Astrocyte of the spinal cord (primary cell): Measurements from ENCODE around the gene SNX24.

Experiments used
- DNase-seq: peaks from one replicate; pipeline ENCODE4 v3.0.0; 2011; ENCODE audit warnings: low read depth, low spot score
- H3K4me3 ChIP-seq: 2 replicates; pipeline ENCODE4 v1.5.1; 2011; ENCODE audit warnings: low read depth, mild to moderate bottlenecking, low read length, moderate library complexity
- CTCF ChIP-seq: IDR thresholded peaks from 2 replicates; pipeline ENCODE4 v1.5.1; 2012; ENCODE audit warnings: low read depth, mild to moderate bottlenecking, low read length, inconsistent platforms
- in situ Hi-C: cut with HindIII; loops from 2 replicates; pipeline ENCODE4 v1.10.0; 2017; ENCODE audit warnings: low sequenced_read_pairs

SNX24 gene

DNA sequence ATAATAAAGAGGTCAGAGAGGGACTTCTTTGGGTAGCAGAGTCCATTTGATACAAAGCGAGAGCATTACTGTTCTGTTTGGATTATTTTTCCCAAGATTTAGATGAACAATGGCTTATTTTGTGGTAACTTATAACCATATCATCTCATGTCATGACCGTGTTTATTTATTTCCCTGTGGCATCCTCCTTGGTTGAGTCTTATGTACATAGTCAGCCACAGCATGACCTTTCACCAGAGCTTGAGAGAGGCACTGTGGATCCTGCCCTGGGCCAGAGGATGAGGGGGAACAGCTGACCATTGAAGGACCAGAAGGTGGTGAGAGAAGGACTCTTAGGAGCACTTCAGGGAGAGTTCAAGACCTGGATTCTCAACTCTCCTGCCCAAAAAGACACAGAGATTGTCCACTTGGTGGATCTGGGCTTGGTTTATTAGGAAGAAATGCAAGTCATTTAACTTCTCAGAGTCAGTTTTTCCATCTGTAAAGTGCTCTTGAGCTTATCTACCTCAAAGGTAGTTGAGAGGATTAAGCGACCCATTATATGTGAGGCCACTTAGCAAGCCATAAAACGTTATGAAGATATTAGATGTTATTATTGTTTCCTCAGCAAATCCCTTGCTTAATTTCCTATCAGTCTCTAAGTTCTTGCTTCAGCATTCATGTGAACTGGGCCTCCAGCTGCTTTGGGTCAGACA is 139.7 kb downstream of the SNX24 start:
- DNase-seq, result no peak
- no peak overlapping the region for H3K4me3 ChIP-seq
- in situ Hi-C loops, result no loop called here
- TF ChIP-seq CTCF, result no peak

- in situ Hi-C loops, result no loop called here
- no peak overlapping the region for H3K4me3 ChIP-seq
- TF ChIP-seq CTCF, result no peak
- DNase-seq, result no peak
Measured at GRCh38 chr5:122985954-122986721, 140.7 kb downstream of the SNX24 start.

- no peak for TF ChIP-seq CTCF
- in situ Hi-C loops, result no loop called here
- no peak for DNase-seq
- no peak overlapping the region for H3K4me3 ChIP-seq
Measured at GRCh38 chr5:122996091-122996490, 150.7 kb downstream of the SNX24 start.

- in situ Hi-C loops, result no loop called here
- H3K4me3 ChIP-seq, result no peak overlapping the region
- TF ChIP-seq CTCF, result no peak
- DNase-seq, result no peak
Measured at GRCh38 chr5:122997294-122997693, 151.9 kb downstream of the SNX24 start.

DNA sequence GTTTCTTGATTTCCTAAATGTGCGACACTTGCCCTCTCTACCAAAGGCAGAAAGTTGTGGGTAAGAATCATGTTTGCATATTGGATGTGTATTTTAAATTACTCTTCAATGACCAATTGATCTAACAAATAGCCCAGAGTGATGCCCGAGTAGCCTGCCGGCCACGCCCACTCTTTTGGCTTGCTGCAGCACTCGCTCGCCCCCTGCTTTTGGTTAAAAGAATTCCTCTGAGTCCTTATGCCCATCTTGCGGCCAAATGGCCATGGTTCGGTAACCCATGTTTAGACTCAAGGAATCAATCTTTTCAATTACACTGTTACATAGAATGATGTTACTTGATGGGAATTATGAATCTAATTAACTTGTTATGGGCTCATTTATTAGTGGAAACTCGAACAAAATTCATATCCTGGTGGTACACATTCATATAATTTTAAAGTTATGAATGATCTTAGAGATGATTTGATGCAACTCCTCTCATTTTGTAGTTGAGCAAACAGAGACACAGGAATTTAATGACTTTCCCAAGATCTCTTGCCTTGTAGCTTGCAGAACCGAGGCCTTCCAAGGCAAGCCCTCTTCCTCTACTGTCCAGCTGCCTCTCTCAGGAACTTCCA is 154.6 kb downstream of the SNX24 start:
- peak; percentile 25 for DNase-seq
- in situ Hi-C loops, result no loop called here
- TF ChIP-seq CTCF, result peak; percentile 46
- H3K4me3 ChIP-seq, result no peak overlapping the region

DNA sequence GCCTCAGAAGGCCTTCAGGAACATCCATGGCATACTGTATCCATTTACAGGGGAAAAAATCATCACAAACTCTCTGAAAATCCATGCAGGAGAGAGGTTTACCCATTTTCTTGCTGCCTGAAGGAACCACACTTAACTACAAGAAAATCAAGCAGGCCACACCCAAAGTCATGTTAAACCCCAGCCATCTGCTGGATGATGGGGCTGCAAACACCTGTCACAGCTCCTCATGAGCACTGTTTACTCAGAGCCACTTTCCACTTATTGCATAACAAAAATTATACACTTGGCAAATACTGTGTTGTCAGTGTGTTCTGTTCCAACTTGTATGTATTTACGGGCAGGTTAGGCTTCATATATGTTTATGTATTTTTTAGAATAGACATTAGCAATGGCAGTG is 155.3 kb downstream of the SNX24 start:
- in situ Hi-C loops, result no loop called here
- TF ChIP-seq CTCF, result no peak
- no peak for DNase-seq
- H3K4me3 ChIP-seq, result no peak overlapping the region
